ENCODE data around the gene CMKLR1. TPM values are rescaled to one million over a fixed set of nuclear protein-coding genes. Genes with fewer than 3 reads are reported as not detected.

The CMKLR1 gene
- total RNA-seq, result not detected in 2 replicates

GRCh38 chr12:108338915-108339657, at the start of gene CMKLR1:
TSS of gene CMKLR1 (minus strand) at chr12:108339311. CDS start at chr12:108293591, 45,720 bp downstream.

Other genes with a start within 250 kb of the CMKLR1 start
- not detected in 2 replicates for gene WSCD2, start 210.0 kb downstream of the CMKLR1 start, total RNA-seq
- 4.9 and 6.4 TPM in 2 replicates for gene FICD, start 176.0 kb upstream of the CMKLR1 start, total RNA-seq
- gene SART3, start 221.9 kb upstream of the CMKLR1 start, total RNA-seq, result 29.7 and 58.3 TPM in 2 replicates
- gene ISCU, start 223.3 kb upstream of the CMKLR1 start, total RNA-seq, result 111 and 130 TPM in 2 replicates